ENCODE results near the gene IFT52. TPM values are rescaled to one million over a fixed set of nuclear protein-coding genes. Genes with fewer than 3 reads are reported as not detected.

The IFT52 gene
- total RNA-seq, 4 donors from 2014 or later, result 17.8 to 29.7 (median 23.1) TPM

DNA sequence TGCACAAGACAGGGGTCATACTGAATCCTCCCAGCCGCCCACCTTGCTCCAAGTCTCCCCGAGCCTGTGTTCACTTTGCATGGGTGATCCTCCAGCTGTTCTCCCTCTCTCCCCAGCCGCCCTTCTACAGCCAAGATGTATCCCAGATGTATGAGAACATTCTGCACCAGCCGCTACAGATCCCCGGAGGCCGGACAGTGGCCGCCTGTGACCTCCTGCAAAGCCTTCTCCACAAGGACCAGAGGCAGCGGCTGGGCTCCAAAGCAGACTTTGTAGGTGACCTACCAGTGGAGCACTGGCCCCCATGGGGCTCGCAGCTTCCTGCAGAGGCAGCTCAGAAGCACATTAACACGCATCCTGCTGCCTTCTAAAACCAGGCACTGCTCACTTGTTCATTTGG, 14.6 kb upstream of the IFT52 start:
- Histone ChIP-seq H3K4me1 (no peaks in the 10 kb centered on the region), H3K4me3 (no peak overlapping the region), H3K27me3 (no peaks in the 10 kb centered on the region), H3K9me3 (no peaks in the 10 kb centered on the region), H3K27ac (no peak overlapping the region), H3K36me3 (no peaks in the 10 kb centered on the region)
- TF ChIP-seq, protein P1, sequence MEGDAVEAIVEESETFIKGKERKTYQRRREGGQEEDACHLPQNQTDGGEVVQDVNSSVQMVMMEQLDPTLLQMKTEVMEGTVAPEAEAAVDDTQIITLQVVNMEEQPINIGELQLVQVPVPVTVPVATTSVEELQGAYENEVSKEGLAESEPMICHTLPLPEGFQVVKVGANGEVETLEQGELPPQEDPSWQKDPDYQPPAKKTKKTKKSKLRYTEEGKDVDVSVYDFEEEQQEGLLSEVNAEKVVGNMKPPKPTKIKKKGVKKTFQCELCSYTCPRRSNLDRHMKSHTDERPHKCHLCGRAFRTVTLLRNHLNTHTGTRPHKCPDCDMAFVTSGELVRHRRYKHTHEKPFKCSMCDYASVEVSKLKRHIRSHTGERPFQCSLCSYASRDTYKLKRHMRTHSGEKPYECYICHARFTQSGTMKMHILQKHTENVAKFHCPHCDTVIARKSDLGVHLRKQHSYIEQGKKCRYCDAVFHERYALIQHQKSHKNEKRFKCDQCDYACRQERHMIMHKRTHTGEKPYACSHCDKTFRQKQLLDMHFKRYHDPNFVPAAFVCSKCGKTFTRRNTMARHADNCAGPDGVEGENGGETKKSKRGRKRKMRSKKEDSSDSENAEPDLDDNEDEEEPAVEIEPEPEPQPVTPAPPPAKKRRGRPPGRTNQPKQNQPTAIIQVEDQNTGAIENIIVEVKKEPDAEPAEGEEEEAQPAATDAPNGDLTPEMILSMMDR (IDR thresholded peaks at IDR 0.05), result no peak
- no peak for TF ChIP-seq EP300 (IDR thresholded peaks at IDR 0.05)
- TF ChIP-seq POLR2A (IDR thresholded peaks at IDR 0.05), result no peak
- 63 to 76% methylated on average over 10 of the region's 10 CpGs for WGBS, 2 donors
- DNase-seq (ENCODE audit: low spot score in 2 of 2), result no peak

DNA sequence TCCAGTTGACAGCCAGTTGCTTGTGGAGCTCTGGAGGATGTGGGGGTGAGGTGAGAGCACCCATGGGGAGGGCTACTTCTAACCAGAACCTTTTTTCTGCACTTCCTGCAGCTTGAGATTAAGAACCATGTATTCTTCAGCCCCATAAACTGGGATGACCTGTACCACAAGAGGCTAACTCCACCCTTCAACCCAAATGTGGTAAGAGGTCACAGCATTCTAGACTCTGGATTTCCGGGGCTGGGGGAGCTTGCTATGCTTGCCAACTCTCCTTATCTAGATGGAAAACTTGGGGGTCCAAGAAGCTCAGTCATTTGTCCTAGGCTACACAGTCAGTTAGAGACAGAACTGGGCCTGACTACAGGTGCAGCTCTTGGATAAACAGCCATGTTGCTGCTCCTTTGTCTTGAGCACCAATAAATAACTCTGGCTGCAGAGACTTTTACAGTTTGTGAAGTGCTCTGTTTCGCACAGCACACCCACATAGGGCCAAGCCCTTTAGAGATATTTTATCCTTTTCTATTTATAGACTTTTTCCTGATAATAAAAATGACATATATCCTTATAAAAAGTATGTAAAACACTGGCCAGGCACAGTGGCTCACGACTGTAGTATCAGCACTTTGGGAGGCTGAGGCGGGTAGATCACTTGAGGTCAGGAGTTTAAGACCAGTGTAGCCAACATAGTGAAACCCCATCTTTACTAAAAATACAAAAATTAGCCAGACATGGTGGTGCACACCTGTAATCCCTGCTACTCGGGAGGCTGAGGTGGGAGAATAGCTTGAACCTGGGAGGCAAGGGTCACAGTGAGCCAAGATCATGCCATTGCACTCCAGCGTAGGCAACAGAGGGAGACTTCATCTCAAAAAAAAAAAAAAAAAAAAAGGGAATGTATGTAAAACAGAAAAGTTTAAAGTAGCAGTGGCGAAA, 10.6 kb upstream of the IFT52 start:
- WGBS, 2 donors, result 61 to 65% methylated on average over 7 of the region's 7 CpGs
- H3K4me1 ChIP-seq, result no peaks in the 10 kb centered on the region
- H3K27ac ChIP-seq, result no peak overlapping the region
- no peaks in the 10 kb centered on the region for H3K9me3 ChIP-seq
- no peak overlapping the region for H3K4me3 ChIP-seq
- no peak for DNase-seq (ENCODE audit: low spot score in 2 of 2)
- TF ChIP-seq, protein P1 (IDR thresholded peaks at IDR 0.05), result no peak
- TF ChIP-seq POLR2A (IDR thresholded peaks at IDR 0.05) (no peak), EP300 (IDR thresholded peaks at IDR 0.05) (no peak)
- no peaks in the 10 kb centered on the region for H3K36me3 ChIP-seq
- H3K27me3 ChIP-seq, result no peaks in the 10 kb centered on the region

DNA sequence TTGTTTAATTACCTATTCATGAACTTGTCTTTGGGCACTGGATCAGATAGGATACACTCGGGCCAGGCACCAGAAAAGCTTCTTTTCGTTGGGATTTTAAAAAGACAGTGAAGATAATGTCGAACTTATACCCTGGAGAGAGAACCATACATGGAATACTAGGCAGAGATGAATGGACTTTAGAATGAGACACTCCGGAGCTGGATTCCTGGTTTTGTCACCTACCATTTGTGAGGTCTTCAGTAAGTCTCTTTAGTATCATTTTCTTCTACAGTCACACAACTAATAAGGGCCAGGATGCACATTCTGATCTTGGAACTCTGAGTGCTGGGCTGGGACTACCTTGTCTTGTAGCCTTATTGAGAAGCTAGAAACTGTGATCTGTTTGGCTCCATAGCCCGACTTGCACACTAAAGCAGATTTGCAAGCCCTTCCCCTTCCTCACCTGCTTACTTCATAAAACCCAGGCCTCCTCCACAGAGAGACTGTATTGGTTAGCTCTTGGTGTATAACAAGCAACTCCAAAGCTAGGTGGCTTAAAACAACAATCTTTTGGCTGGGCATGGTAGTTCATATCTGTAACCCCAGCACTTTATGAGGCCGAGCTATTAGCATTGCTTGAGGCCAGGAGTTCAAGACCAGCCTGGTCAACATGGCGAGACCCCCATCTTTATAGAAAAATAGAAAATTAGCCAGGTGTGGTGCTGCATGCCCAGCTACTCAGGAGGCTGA, 7.4 kb upstream of the IFT52 start:
- WGBS, 2 donors, result 81 to 85% methylated on average over 7 of the region's 7 CpGs
- no peaks in the 10 kb centered on the region for H3K9me3 ChIP-seq
- H3K4me3 ChIP-seq, result no peak overlapping the region
- no peaks in the 10 kb centered on the region for H3K4me1 ChIP-seq
- no peak for DNase-seq (ENCODE audit: low spot score in 2 of 2)
- no peak overlapping the region for H3K27ac ChIP-seq
- H3K36me3 ChIP-seq, result no peaks in the 10 kb centered on the region
- no peak for TF ChIP-seq EP300 (IDR thresholded peaks at IDR 0.05)
- H3K27me3 ChIP-seq, result no peaks in the 10 kb centered on the region

DNA sequence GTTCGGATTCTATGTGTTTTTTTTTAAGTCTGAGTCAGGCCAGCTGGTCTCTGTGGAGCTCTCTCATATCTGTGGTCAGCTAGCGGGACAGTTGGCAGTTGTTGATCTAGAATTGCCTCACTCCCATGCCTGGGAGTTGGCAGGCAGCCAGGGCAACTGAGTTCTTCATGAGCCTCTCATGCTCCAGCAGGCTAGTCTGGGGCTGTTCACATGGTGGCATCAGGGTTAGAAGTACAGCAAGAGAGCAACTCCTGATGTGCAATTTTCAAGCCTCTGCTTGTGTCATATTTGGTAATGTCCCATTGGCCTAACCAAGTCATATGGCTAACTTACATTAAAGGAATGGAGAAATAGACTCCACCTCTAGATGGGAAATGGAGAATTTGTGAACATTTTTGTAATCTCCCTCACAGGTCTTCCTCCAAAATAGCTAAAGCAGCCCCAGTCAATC, 6.7 kb upstream of the IFT52 start:
- Histone ChIP-seq H3K36me3 (no peaks in the 10 kb centered on the region), H3K4me3 (no peak overlapping the region), H3K27ac (no peak overlapping the region), H3K4me1 (no peaks in the 10 kb centered on the region), H3K27me3 (no peaks in the 10 kb centered on the region), H3K9me3 (no peaks in the 10 kb centered on the region)
- WGBS, 2 donors, result 33 to 37% methylated on average over 2 of the region's 2 CpGs
- peak; percentile 74 for DNase-seq (ENCODE audit: low spot score in 2 of 2)
- TF ChIP-seq EP300 (IDR thresholded peaks at IDR 0.05), result peak in 1 of 2 donors; percentile 17
- TF ChIP-seq, protein P1 (IDR thresholded peaks at IDR 0.05), result no peak

DNA sequence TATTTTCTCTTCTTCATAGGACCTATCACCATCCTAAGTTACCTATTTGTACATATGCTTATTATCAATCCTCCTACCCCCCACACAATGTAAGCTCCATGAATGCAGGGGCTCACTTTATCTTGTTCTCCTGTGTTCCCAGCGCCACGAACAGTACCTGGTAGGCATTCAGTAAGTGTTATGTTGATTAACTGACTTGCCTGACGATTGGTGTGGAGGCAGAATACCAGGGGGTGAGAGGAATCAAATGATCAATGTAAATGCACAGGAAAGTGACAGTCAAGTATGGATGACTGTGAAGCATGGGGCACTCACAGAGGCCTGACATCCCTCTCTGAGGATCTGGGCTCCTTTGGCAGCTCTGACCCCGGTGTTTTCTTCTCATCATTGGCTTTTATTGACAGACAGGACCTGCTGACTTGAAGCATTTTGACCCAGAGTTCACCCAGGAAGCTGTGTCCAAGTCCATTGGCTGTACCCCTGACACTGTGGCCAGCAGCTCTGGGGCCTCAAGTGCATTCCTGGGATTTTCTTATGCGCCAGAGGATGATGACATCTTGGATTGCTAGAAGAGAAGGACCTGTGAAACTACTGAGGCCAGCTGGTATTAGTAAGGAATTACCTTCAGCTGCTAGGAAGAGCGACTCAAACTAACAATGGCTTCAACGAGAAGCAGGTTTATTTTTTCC, 6.1 kb upstream of the IFT52 start:
- no peaks in the 10 kb centered on the region for H3K9me3 ChIP-seq
- DNase-seq (ENCODE audit: low spot score in 2 of 2), result no peak
- H3K4me3 ChIP-seq, result no peak overlapping the region
- H3K36me3 ChIP-seq, result no peaks in the 10 kb centered on the region
- no peak overlapping the region for H3K27ac ChIP-seq
- TF ChIP-seq, protein P1 (IDR thresholded peaks at IDR 0.05), result no peak
- TF ChIP-seq EP300 (IDR thresholded peaks at IDR 0.05), result no peak
- TF ChIP-seq POLR2A (IDR thresholded peaks at IDR 0.05), result no peak
- 72 to 79% methylated on average over 7 of the region's 7 CpGs for WGBS, 2 donors
- no peaks in the 10 kb centered on the region for H3K27me3 ChIP-seq
- H3K4me1 ChIP-seq, result peaks cover 0 to under 1% (median 0%) of the 10 kb centered on the region in 4 donors

Data from tibial nerve (tissue), 4 donors.